ELR (cell line): ENCODE measurements around the gene CYP11A1.

Experiments
- DNase-seq: peaks from one replicate; pipeline ENCODE4 v3.0.0-alpha.2; 2015; ENCODE audit warnings: low read depth

The CYP11A1 gene

DNA sequence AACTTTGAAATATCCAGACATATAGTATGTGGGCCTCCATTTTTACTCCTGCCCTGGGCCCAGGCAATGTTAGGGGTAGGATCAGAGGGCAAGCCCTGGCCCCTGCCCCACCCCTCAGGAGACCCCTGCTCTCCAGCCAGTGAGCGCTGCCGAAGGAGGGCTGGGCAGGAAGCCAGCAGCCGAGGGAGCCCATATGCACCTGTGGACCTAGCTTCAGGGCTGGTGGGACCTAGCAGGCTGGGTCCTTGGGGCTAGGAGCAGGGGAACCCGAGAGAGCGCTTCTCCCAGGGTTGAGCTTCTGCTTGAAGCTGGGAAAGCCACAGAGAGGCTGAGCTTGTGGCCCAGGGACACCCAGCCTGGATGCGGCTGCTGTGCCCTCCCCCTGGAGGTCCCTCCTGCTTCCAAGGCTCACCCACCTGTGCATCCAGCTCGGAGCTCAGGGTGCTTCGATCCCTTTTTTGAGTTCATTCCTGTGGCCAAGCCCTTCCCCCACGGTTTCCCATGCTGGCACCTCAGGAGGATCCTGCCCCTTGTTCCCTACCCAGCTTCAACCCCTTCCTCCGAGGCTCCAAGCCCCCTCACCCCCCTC, 21.0 kb upstream of the CYP11A1 start:
- DNase-seq = no peak

DNA sequence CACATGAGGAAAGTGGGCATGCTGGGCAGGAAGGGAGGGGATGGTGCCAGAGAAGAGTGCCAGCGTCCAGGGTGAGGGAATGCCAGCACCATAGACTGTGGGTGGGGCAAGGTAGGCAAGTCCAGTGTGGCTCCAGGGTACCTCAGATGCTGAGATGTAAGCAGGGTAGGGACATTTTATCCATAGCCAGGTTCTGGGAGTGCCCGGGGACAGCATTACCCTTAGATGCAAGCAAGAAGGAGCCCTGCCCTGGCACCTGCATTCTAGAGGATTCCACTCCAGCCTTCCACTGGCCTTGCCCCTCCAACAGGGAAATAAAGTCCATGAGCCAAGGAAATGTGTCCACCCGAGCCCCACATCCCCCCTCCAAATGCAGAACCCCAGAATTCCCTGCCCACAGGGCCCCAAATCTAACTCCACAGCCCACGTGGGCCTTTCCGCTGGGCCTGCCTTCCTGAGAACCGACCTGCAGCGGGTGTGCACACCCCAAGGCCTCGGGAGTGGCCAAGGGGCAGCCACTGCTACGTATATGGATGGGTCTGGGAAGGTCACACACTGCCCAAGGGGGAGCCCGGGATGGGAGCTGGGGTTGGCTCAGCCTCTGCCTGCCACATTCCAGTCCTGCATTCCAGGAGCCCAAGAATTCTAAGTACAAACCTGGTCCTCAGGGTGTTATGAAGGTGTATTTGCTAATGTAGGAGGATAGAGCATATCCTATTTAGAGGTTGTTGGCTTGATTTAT, 20.3 kb upstream of the CYP11A1 start:
- DNase-seq = no peak

DNA sequence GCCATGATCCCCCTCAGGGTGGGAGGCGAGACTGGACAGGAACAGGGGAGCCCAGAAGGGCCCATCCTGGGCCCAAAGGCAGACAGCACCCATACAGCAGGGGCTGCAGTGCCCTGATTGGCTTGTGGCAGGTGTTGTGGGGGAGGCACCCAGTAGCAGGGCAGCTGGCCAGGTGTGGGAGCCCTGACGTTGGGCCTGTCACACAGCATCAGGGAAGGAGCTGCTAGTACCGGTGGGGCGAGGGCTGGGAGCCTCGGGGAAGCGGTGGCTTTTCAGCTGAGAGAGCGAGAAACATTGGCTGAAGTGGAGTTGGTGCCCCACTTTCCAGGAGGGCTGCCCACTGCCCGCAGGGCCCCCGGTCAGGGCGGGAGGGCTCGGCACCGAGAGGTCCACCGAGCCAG, 19.7 kb upstream of the CYP11A1 start:
- DNase-seq = no peak

DNA sequence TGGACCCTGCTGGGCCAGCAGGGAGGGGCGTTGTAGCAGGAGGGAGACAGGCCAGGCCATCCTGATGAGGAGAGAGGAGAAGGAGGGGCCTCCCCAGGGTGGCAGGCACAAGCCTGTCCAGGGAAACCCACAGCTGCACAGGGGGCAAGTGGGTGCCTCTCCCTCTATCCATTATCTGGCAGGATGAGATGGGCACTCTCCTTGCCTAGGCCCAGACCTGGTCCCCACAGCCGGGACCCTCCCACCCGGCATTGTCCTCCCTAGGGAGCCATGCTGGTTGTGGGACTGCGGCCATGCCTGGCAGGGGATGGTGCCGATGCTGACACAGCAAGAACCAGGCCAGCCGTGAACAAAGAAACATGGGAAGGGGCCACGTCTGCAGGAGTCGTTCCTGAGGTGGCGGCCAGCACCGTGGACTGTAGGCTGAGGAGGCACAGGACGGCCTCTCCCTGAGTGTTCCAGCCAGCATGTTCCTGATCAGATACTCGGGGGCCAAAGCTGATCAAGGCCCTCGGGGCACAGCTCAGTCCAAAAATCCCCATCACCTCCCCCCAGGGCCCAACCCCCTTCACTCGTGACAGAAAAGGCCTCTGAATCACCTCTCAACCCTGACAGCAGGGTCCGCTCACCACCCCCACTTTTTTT, 19.2 kb upstream of the CYP11A1 start:
- no peak for DNase-seq

DNA sequence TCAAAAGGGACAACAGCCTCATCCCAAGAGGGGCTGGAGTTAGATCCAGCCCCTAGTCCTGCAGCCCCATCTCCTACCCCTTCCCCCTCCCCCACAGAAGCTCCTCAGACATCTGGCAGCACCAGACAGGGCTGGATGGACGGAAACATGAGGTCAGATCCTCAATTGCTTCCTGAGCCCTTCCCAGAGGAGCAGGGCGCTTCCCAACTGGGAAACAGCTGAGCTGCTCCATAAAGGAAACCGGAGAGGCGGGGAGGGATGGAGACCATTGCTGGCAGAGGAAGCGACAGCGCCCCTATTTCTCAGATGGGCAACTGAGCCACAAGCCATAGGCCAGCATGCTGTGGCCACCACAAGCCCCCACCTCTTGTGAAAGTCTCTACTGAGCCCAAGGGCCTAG, 18.3 kb upstream of the CYP11A1 start:
- DNase-seq = no peak

DNA sequence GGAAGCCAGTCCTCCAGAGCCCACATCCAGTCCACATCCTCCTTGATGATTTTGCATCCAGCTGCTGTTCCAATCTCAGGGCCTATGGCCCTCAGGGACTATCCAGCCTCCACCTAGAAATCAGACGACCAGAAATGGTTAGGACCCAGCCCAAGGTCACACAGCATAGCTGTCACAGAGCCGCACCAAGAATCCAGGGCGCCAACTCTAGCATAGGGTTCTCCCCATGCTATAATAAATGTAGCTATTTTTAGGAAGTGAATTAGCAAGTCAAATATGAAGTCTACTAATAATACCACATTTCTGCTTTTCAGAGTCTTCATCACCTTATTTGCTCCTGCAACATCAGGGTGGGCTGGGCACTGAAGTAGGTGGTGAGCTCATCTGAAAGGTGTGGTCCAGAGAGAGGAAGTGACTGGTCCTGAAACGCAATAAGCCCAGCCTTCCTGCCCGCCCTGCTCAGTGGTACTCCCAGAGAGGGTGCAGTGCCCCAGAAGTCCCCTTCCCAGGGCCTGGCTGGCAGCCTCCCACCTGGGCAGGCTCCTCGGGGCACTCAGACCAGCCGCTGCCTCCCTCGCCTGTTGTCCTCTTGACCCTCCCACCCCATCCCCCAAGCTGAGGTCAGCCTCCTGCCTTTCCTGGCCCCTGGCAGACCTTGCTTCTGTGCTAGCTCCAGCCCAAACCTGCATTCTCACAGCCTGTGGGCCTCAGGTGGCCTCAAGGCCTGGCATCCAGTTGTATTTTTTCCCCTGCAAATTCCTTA, 17.6 kb upstream of the CYP11A1 start:
- DNase-seq = peak; percentile 83

DNA sequence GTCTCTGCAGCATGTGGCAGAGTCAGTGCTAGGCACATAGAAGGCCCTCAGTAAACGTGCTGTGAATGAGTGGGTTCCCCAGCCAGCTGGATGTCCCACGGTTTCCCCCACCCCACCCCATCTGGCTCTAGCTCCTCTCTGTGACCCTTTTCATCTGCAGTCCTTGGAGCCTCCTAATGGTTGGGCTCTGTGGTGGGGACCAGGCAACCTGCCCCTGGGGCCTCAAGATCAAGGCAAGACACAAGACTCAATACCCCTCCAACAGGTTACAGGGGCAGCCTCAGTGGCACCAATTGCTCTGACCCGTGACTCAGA, 17.1 kb upstream of the CYP11A1 start:
- no peak for DNase-seq

DNA sequence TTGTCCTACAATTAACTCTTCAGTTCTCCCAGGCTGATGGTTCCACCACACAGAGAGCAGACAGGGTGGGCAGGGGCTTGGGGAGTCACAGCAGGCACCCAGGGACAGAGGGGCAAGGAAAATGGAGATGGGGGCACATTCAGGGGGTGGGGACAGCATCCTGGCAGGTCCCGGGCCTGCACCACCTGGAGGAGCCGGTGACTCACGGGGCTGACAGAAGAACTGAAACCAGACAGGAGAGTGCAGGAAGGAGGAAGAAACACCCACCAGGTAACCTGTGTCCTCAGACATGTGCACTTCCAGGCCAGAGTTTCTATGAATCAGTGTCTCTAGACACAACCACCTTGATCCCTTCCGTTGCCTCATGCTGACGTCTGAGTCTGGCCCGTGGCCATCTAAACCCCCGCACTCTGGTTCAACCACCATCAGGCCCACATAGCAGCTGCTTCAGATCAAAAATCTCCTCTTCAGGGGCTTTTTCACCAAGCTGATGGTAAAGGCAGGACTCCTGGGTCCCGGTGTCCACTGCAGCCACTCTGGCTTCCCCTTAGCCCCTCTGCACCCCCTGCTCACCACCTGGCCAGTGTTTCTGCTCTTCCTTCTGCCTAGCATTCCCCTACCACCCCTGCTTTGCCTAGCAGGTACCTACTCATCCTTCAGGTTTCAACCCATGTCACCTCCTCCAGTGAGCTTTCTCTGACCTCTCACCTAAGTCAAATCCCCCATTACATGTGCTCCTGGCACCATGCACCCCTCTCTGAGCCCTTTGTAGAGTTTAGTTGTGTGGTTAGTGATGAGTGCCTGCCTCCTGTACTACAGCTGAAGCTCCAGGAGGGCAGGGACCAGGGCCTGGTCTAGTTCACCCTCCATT, 16.5 kb upstream of the CYP11A1 start:
- peak; percentile 77 for DNase-seq

DNA sequence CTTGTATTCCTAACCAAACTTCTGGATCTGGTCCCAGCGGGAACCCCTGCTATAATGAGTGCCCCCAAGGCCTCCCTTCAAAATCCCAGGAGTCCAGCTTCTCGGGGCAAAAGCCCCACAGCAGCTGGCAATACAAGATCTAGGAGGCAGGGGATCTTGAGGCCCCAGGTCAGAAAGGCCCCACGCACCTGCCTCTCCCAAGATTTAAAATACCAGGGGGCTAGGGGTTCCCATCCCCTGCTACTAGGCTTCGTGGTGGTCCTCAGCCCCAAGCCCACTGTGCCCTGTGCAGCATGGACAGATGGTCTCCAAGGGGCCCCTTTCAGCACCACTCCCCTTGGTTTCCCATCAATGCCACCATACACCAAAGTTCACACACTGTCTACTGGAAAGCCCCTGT, 15.8 kb upstream of the CYP11A1 start:
- DNase-seq = no peak

DNA sequence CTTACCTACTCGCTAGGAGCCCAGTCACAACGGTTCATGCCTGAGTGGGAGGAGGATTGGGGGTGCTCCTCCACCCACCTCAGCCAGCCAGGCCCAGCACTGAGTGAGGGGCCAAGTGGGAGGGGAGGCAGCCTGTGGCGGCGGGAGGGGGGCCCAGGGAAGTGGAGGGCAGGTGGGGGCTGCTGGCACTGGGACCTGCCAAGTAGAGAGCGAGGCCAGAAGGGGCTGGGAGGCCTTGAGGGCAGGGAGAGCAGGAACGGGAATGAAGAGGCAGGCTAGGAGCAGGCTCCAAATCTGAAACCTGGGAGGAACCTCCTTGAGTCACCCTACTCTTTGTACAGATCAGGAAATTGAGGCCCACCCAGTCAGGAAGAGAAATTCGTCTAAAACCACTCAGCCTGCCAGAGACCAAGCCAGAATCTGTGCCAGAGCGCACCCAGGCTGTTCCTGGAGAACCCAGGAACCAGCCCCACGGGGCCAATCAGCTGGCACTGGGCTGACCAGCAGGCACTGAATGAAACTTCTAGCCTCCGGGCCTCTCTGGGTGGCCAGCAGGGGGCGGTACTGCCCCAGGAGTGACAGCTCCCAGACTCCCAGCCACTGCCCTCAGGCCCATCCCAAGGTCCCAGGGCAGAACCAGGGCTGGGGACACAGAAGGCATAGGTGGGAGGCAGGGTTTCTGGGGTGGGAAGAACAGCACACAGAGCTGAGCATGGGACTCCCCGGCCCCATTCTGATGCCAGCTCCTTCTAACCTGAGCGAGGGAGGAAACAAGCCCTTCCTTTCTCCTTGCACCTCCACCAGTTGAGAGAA, 14.8 kb upstream of the CYP11A1 start:
- DNase-seq = peak; percentile 84

DNA sequence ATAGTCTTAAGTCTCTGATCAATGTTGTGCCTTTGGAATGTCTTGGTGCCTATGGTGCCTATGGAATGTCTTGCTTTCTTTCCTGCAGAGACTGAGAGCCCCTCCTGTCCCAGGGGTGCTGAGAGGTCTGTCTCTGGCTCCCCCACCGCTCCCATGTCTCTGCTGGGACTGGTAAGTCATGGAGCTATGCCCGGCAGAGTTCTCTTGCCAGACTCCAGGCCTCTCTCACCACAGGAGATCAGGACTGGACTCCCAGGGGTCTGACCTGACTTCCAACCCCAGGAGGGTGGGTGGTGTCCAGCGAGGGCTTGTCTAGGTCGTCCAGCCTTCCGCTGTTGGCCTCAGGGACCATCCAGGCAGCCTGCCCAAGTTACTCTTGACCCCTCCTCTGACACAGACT, 14.0 kb upstream of the CYP11A1 start:
- DNase-seq = no peak

DNA sequence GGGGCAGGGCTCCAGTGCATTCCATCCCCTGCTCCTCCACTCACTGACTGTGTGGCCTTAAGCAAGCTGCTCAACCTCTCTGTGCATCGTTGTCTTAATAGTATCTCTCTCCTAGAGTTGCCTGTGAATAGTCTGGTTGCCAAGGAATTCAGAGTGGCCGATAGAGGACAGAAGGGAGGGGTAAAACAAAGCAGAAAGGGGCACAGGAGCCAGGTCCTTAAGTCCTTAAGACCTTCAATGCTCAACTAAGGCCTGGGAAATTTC, 13.7 kb upstream of the CYP11A1 start:
- DNase-seq = no peak

DNA sequence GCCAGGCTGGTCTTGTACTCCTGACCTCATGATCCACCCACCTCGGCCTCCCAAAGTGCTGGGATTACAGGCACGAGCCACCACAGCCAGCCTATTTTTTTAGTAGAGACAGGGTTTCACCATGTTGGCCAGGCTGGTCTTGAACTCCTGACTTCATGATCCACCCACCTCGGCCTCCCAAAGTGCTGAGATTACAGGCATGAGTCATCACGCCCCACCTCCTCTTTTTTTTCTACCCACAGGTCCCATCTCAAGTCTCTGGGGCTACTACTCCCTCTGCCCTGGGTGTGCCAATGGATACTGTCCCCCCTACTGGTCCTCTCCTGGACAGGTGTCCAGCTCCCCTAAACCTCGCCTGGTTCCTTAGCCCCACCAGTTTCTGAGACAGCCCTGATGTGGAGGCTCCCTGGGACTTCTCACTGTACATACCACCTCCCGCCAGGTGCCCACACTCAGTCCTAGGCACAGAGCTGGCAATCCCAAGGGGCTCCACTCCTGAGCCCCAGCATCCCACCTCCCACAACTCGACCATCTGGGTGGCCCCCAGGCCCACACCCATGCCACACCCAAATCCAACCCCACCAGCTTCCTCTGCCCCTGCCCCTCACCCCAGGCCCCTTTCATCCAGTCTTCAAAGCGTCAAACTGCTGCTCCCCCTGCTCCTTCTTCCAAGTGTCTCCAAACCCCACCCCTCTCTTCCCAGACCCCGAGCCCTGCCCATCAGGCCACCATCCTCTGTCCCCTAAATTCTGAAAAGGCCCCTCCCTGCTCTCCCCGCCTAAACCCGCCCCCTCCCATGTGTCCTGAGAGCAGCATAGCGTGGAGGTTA, 13.1 kb upstream of the CYP11A1 start:
- no peak for DNase-seq

DNA sequence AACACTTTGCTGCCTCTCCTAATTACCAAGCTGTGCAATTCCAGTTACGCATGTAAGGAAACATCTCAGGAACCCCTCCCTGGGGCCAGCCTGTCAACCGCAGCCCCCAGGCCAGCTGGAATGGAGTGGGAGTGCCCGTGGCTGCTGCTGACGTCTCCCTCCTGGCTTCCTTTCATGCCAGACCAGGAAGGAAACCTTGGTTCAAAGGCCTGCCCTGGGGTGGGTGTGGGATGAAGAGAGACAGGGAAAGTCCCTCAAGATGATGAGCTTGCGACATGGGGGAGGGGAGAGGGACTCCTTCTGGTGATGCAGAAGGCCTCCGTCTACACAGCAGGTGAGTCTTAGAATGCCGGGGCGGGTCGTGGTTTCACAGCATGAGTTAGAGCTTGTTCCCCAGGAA, 11.4 kb upstream of the CYP11A1 start:
- DNase-seq = no peak

DNA sequence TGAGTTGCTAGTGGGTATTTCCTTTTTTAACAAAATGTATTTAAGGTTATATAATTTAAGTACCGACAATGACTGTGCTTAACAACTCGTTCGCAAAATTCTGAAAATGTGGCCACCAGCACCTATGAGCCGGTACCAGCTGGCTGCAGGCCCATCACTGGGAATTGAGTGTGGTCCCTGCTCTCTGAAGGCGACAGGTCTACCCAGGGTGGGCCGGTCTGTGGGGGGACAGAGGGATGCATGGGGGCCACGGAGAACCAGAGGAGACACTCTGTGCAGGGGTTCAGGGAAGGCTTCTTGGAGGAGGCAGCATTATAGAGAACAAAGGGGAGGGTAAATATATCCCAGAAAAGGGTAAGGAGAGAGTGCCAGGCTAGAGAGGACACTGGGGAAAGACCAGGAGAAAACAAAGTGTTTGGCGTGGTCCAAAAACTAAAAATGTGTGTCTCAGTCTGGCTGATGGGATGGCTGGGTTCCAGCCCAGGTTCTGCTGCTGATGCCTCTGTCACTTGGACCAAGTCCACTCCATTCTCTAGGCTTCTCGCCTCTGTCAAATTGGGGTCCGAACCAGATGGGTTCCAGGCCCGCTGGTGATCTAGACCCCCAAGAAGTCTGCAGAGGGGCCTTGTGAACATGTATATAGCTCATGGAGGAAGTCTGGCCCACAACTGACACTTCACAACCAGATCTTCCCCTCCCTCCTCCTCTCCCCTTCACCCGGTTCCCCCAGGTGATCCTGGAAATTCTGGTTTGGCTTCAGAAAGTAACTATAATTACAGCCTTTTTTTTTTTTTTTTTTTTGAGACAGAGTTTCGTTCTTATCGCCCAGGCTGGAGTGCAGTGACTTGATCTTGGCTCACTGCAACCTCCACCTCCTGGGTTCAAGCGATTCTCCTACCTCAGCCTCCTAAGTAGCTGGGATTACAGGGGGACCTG, 10.7 kb upstream of the CYP11A1 start:
- DNase-seq = no peak

DNA sequence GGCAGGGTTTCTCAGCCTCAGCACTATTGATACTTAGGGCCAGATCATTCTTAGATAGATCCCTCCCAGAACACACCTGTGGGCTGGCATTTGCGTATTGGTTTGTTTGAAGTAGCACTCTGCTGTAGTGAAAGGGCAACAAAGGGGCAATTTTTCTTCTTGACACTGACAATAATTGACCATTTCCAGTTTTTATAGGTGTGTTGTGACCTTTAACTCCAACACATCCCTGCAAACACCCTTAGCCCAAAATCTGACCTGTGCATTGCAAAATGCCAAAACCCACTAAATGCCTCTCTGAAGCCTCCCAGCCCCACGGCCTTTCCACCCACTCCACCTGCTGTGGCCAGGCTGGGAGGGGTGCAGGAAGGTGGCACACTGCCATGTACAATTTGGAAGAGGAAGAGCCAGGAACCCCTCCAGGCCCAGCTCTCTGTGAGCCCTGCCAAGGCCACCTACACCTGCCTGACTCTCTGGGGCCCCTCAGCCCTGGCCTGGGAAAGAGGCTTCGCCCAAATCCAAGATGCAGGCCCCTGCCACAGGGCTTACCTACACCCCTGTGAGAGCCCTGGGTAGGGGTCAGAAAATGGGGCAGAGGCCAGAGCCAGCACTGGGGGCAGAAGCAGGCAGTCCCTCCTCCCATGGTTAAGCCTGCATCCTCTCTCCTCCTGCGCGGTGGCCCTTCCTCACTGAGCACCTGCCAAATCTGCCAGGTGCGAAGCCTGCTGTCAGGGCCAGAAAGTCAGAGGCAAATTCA, 9.6 kb upstream of the CYP11A1 start:
- DNase-seq = no peak

DNA sequence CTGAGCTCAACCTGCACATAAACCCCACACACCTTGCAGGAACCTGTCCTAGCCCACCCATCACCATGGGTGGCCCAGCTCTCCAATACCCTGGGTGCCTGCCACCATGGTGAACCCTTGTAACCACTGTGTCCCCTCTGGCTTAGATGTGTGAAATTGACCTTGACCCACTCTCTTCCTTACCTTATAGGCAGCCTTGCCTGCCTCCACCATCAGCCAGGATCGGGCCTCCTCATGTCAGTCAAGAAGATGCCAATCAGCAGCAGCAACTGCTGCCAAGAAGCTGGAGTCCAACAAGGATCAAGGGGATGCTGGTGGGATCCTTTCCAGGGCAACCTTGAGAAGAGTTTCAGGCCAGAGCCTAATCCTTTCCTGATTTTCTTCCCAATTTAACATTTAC, 8.8 kb upstream of the CYP11A1 start:
- no peak for DNase-seq

DNA sequence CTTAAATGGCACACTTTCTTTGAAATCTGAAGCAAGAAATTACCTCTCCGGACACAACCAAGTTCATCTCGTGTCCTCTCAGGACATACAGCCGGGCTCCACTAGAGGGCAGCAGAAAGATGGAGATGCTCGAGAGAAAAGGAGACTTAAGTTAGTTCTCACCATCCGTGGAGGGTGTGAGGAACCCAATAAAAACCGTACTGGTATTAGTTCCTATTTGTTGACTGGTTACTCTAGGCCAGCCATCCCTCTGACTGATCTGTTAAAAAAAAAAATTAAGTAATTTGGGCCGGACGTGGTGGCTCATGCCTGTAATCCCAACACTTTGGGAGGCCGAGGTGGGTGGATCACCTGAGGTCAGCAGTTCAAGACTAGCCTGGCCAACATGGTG, 7.9 kb upstream of the CYP11A1 start:
- peak; percentile 88 for DNase-seq
